GM12878 (cell line): ENCODE measurements around the gene STK35. TPM values are rescaled to one million over a fixed set of nuclear protein-coding genes. Genes with fewer than 3 reads are reported as not detected.
"Not testable (repeated sequence)": the region's sequence is repeated elsewhere in the genome, so short reads cannot be mapped to it uniquely, and the experiment has no call there.

Source experiments
- ATAC-seq: fragments of 200-7000 bp; cut with Tn5 transposase; 3 replicates; pipeline ENCODE4 v1.9.1; 2020; ENCODE audit warnings: mild to moderate bottlenecking, moderate library complexity
- BruUV-seq: library from RNA; stranded (reverse); fragments of 400-500 nt; replicated peaks from 2 replicates; lab custom pipeline; 2021; lab: Mats Ljungman, UMichigan
- CTCF ChIA-PET: fragments of 300-600 bp; sonication (Branson Sonifier 250); formaldehyde crosslinking; extraction: SDS; loops from one replicate; lab custom pipeline; 2021; ENCODE audit warnings: inconsistent platforms; lab: Yijun Ruan, JAX
- POLR2A ChIA-PET: fragments of 350-600 bp; formaldehyde crosslinking; extraction: SDS; loops from one replicate; lab custom pipeline; 2021; ENCODE audit warnings: inconsistent platforms; lab: Charles Lee
- RAD21 ChIA-PET: fragments of 300-600 bp; sonication (Branson Sonifier 250); formaldehyde crosslinking; loops from one replicate; lab custom pipeline; 2023; ENCODE audit warnings: antibody characterized with exemption; ENCODE audit not compliant: unreplicated experiment; lab: Charles Lee
- SMC1A ChIA-PET: fragments of 300-600 bp; sonication (Branson Sonifier 250); formaldehyde crosslinking; loops from one replicate; lab custom pipeline; 2023; ENCODE audit not compliant: unreplicated experiment, uncharacterized antibody; lab: Charles Lee
- DNase-seq: peaks from one replicate; pipeline ENCODE4 v3.0.0-alpha.2; 2011; ENCODE audit warnings: low read depth, low spot score
- FAIRE-seq: peaks from 3 replicates; lab custom pipeline; 2011; peaks lifted over from hg19 to GRCh38; lab: Jason Lieb, UNC
- H2AFZ ChIP-seq: 2 replicates; pipeline ENCODE4 v1.6.0; 2011; ENCODE audit warnings: low read depth, low read length, control low read depth; ENCODE audit not compliant: control insufficient read depth
- H3K27ac ChIP-seq: 2 replicates; pipeline ENCODE4 v1.5.1; 2011; ENCODE audit warnings: control low read depth; ENCODE audit not compliant: control insufficient read depth, insufficient read depth
- H3K27me3 ChIP-seq, 2 experiments: replicated peaks in 1 of 2; 2 replicates each; pipeline versions ENCODE4 v1.6.0 to v1.6.1; 2011; ENCODE audit warnings: low read length in 1 of 2; ENCODE audit not compliant: control insufficient read depth in 2 of 2, insufficient read depth in 2 of 2
- H3K36me3 ChIP-seq, 2 experiments: 2 replicates each; pipeline ENCODE4 v1.5.1; 2011; ENCODE audit warnings: low read length in 1 of 2; ENCODE audit not compliant: control insufficient read depth in 2 of 2, insufficient read depth in 2 of 2
- H3K4me1 ChIP-seq: 2 replicates; pipeline ENCODE4 v1.6.1; 2011; ENCODE audit warnings: mild to moderate bottlenecking, low read length, moderate library complexity, mixed read lengths; ENCODE audit not compliant: control insufficient read depth, insufficient read depth
- H3K4me2 ChIP-seq: 2 replicates; pipeline ENCODE4 v1.6.0; 2011; ENCODE audit warnings: control low read depth; ENCODE audit not compliant: control insufficient read depth, insufficient read depth
- H3K4me3 ChIP-seq: fragments of 200-600 bp; sonication (generic); 2 replicates; pipeline ENCODE4 v1.5.1; 2016
- H3K79me2 ChIP-seq: 2 replicates; pipeline ENCODE4 v1.6.0; 2011; ENCODE audit warnings: low read length; ENCODE audit not compliant: control insufficient read depth, insufficient read depth
- H3K9ac ChIP-seq: 2 replicates; pipeline ENCODE4 v1.8.0; 2011; ENCODE audit warnings: low read length, control low read depth, mixed read lengths; ENCODE audit not compliant: control insufficient read depth, insufficient read depth
- H3K9me3 ChIP-seq: replicated peaks from 3 replicates; pipeline ENCODE4 v1.5.1; 2011; ENCODE audit warnings: mild to moderate bottlenecking, low read length; ENCODE audit not compliant: control insufficient read depth, insufficient read depth
- H4K20me1 ChIP-seq: 2 replicates; pipeline ENCODE4 v1.6.0; 2011; ENCODE audit not compliant: control insufficient read depth, insufficient read depth
- BRCA1 ChIP-seq: IDR thresholded peaks from 2 replicates; pipeline ENCODE4 v1.6.1; 2011; ENCODE audit warnings: low read depth, low read length, improper control_type of control experiment
- CBX5 ChIP-seq: sonication (generic); IDR thresholded peaks from 2 replicates; pipeline ENCODE4 v1.6.1; 2016; ENCODE audit warnings: low read depth, moderate library complexity, mild to moderate bottlenecking, inconsistent platforms
- CREM ChIP-seq: IDR thresholded peaks from 2 replicates; pipeline ENCODE4 v1.6.1; 2014; ENCODE audit warnings: antibody characterized with exemption, low read depth
- DPF2 ChIP-seq: fragments of 450-650 bp; IDR thresholded peaks from 2 replicates; pipeline ENCODE4 v1.6.1; 2017; ENCODE audit warnings: mild to moderate bottlenecking
- LARP7 ChIP-seq: fragments of 450-650 bp; IDR thresholded peaks from 2 replicates; pipeline ENCODE4 v1.6.1; 2017; ENCODE audit warnings: mild to moderate bottlenecking
- MTA3 ChIP-seq: IDR thresholded peaks from 2 replicates; pipeline ENCODE4 v1.6.1; 2012; ENCODE audit warnings: low read length, inconsistent platforms, borderline replicate concordance
- PML ChIP-seq: IDR thresholded peaks from 2 replicates; pipeline ENCODE4 v1.6.1; 2012; ENCODE audit warnings: low read length, inconsistent platforms
- RAD51 ChIP-seq: fragments of 450-650 bp; IDR thresholded peaks from 2 replicates; pipeline ENCODE4 v1.6.1; 2016; ENCODE audit warnings: moderate library complexity, mild to moderate bottlenecking, inconsistent platforms
- RCOR1 ChIP-seq: conservative IDR thresholded peaks from 2 replicates; pipeline ENCODE4 v1.6.1; 2012; ENCODE audit warnings: low read depth, low read length, improper control_type of control experiment
- RUNX3 ChIP-seq: IDR thresholded peaks from 2 replicates; pipeline ENCODE4 v1.6.1; 2012; ENCODE audit warnings: low read length, inconsistent platforms
- STAT1 ChIP-seq: fragments of 450-650 bp; conservative IDR thresholded peaks from 2 replicates; pipeline ENCODE4 v1.6.1; 2014; ENCODE audit warnings: antibody characterized with exemption, mild to moderate bottlenecking
- ZBED1 ChIP-seq: IDR thresholded peaks from 2 replicates; pipeline ENCODE4 v1.6.1; 2016; ENCODE audit warnings: borderline replicate concordance
- ZZZ3 ChIP-seq: IDR thresholded peaks from 2 replicates; pipeline ENCODE4 v1.6.1; 2011; ENCODE audit warnings: low read depth; ENCODE audit not compliant: control insufficient read depth, insufficient read length
- WGBS: methylation state at CpG from one replicate; pipeline ENCODE4 v1.1.6; 2016; ENCODE audit warnings: low lambda C conversion rate; ENCODE audit not compliant: insufficient replicate concordance, insufficient coverage; ENCODE audit errors: missing lambda C conversion rate; 5-methylcytosine and 5-hydroxymethylcytosine counted together
- in situ Hi-C: fragments of 300-500 bp; cut with MboI; formaldehyde crosslinking; loops from 9 replicates; pipeline ENCODE4 v1.14.3; 2018; ENCODE audit warnings: mixed read lengths
- intact Hi-C: fragments of 100-400 bp; cut with micrococcal nuclease; formaldehyde crosslinking; loops from one replicate; pipeline ENCODE4 v1.14.2; 2022; ENCODE audit not compliant: unreplicated experiment
- polyA plus RNA-seq, 11 experiments: library from polyadenylated mRNA; depleted of rRNA in 4 of 11; unstranded in 6 of 11; stranded (reverse) in 5 of 11; fragments of >200 nt; fragmentation: Nextera tagmentation in 4 of 11; fragmentation: Illumina TruSeq in 1 of 11; extraction: Ambion mirVana in 4 of 11; extraction: Trizol in 1 of 11; gene quantifications; 1 replicate in 1 of 11; 2 replicates in 10 of 11; pipeline versions ENCODE4 v1.2.1 to v1.2.3, GENCODE V29; 2011 to 2016; ENCODE audit warnings: inconsistent platforms in 2 of 11, missing spikeins in 2 of 11, low read depth in 1 of 11
- total RNA-seq, 4 experiments: library from RNA; depleted of rRNA in 3 of 4; stranded (reverse); fragments of >200 nt in 3 of 4; fragmentation: Illumina TruSeq in 1 of 4; extraction: Trizol in 1 of 4; gene quantifications; 2 replicates each; pipeline versions ENCODE4 v1.2.1 to v1.2.3, GENCODE V29; 2013 to 2021

The STK35 gene
- total and polyA plus RNA-seq, 10 of the 15 experiments (the other 5 are each of a cell fraction or from before 2014, with no cell fraction given) = 2.9 to 19.4 (median 9.6) TPM

- in situ Hi-C loops, H2AFZ ChIP-seq, RAD21 ChIA-PET, H3K79me2 ChIP-seq, intact Hi-C loops, H4K20me1 ChIP-seq, H3K36me3 ChIP-seq, H3K4me3 ChIP-seq, H3K27me3 ChIP-seq, ATAC-seq, POLR2A ChIA-PET, H3K27ac ChIP-seq, H3K4me1 ChIP-seq, FAIRE-seq, H3K9ac ChIP-seq, H3K4me2 ChIP-seq, H3K9me3 ChIP-seq, BruUV-seq, DNase-seq: not testable (repeated sequence)
- ChIA-PET SMC1A (interaction anchor here (0.9 kb wide), 1 partner anchor 12 kb away, joined by 4 read pairs; no protein-coding TSS in a partner anchor), CTCF (interaction anchor here (1.2 kb wide), 1 partner anchor 12 kb away, joined by 4 read pairs; no protein-coding TSS in a partner anchor)
- WGBS = 79% methylated on average over 7 of the region's 7 CpGs
Observed at GRCh38 chr20:2184933-2185332, 83.3 kb downstream of the STK35 start.

- no peak overlapping the region for H3K9ac ChIP-seq
- ChIA-PET CTCF (no interaction called here), SMC1A (no interaction called here), RAD21 (no interaction called here), POLR2A (no interaction called here)
- no peak for DNase-seq
- no TSS peak for BruUV-seq
- no peaks in the 10 kb centered on the region for H4K20me1 ChIP-seq
- H3K79me2 ChIP-seq = no peaks in the 10 kb centered on the region
- no peak overlapping the region for H2AFZ ChIP-seq
- 35% methylated on average over 5 of the region's 5 CpGs for WGBS
- TF ChIP-seq CREM (no peak), MTA3 (no peak), RUNX3 (no peak), CBX5 (no peak), RAD51 (no peak), ZZZ3 (no peak), BRCA1 (no peak), STAT1 (no peak), DPF2 (no peak), RCOR1 (no peak), ZBED1 (no peak), PML (no peak), LARP7 (no peak)
- H3K4me3 ChIP-seq = no peak overlapping the region
- no peak for FAIRE-seq
- H3K27me3 ChIP-seq = peaks cover 0 to 2% of the 10 kb centered on the region in 2 experiments; a peak in 1 of 4 replicates
- intact Hi-C loops (no loop called here), in situ Hi-C loops (no loop called here)
- no peak overlapping the region for H3K4me2 ChIP-seq
- no peak overlapping the region for H3K27ac ChIP-seq
- no peaks in the 10 kb centered on the region for H3K9me3 ChIP-seq
- no peak for ATAC-seq
- no peaks in the 10 kb centered on the region for H3K4me1 ChIP-seq
- no peaks in the 10 kb centered on the region for H3K36me3 ChIP-seq
Observed at GRCh38 chr20:2195614-2196013, 94.0 kb downstream of the STK35 start.
